GM06990 (cell line): ENCODE results near the gene DNAH3.
A peak's percentile ranks its signal among the peaks of the same experiment; 100 is the strongest.
"Not testable (repeated sequence)": the region's sequence is repeated elsewhere in the genome, so short reads cannot be mapped to it uniquely, and the experiment has no call there.

Source experiments
- DNase-seq: peaks from one replicate; pipeline ENCODE4 v3.0.0-alpha.2; 2011; ENCODE audit not compliant: insufficient read length; ENCODE audit errors: extremely low read depth
- H3K27me3 ChIP-seq: replicated peaks from 2 replicates; pipeline ENCODE4 v1.6.0; 2011; ENCODE audit warnings: low read length; ENCODE audit not compliant: control insufficient read depth, insufficient read depth
- H3K36me3 ChIP-seq: 2 replicates; pipeline ENCODE4 v1.5.1; 2011; ENCODE audit warnings: low read length; ENCODE audit not compliant: control insufficient read depth, insufficient read depth
- H3K4me3 ChIP-seq: replicated peaks from 2 replicates; pipeline ENCODE4 v1.5.1; 2011; ENCODE audit warnings: low read depth, mild to moderate bottlenecking, control low read depth, low read length
- TF ChIP-seq, protein P1 (sequence below): IDR thresholded peaks from 2 replicates; pipeline ENCODE4 v1.5.1; 2011; ENCODE audit warnings: low read length, control low read depth, mild to moderate bottlenecking, inconsistent platforms; ENCODE audit not compliant: insufficient read depth, poor library complexity, severe bottlenecking

DNAH3 gene

DNA sequence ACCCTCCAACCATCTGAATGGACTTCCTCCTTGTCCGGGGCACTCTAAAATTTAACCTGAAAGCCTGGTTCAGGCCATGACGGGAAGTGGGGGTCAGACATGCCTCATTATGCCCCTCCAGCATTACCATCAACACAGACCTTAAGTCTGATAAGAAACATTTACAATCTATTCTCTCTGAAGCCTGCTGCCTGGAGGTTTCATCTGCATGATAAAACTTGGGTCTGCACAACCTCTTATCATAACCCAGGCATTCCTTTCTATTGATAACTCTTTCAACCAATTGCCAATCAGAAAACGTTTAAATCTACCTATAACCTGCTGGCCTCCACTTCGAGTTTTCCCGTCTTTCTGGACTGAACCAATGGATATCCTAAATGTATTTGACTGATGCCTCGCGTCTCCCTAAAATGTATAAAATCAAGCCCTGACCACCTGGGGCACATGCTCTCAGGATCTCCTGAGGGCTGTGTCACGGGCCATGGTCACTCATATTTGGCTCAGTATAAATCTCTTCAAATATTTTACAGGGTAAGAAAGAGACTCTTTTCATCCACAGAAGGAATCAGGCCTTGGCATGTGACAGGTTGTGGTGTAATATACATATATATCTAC, 204.5 kb downstream of the DNAH3 start:
- H3K36me3 ChIP-seq = no peaks in the 10 kb centered on the region
- no peak overlapping the region for H3K4me3 ChIP-seq
- TF ChIP-seq, protein P1, sequence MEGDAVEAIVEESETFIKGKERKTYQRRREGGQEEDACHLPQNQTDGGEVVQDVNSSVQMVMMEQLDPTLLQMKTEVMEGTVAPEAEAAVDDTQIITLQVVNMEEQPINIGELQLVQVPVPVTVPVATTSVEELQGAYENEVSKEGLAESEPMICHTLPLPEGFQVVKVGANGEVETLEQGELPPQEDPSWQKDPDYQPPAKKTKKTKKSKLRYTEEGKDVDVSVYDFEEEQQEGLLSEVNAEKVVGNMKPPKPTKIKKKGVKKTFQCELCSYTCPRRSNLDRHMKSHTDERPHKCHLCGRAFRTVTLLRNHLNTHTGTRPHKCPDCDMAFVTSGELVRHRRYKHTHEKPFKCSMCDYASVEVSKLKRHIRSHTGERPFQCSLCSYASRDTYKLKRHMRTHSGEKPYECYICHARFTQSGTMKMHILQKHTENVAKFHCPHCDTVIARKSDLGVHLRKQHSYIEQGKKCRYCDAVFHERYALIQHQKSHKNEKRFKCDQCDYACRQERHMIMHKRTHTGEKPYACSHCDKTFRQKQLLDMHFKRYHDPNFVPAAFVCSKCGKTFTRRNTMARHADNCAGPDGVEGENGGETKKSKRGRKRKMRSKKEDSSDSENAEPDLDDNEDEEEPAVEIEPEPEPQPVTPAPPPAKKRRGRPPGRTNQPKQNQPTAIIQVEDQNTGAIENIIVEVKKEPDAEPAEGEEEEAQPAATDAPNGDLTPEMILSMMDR = no peak
- no peak for DNase-seq
- no peaks in the 10 kb centered on the region for H3K27me3 ChIP-seq

DNA sequence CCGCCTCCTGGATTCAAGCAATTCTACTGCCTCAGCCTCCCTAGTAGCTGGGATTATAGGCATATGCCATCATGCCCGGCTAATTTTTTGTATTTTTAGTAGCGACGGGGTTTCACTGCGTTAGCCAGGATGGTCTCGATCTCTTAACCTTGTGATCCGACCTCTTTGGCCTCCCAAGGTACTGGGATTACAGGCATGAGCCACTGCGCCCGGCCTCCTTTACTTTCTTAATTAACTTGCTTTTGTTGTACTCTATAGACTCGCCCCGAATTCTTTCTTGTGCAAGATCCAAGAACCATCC, 205.1 kb downstream of the DNAH3 start:
- H3K4me3 ChIP-seq, H3K27me3 ChIP-seq, H3K36me3 ChIP-seq, DNase-seq: not testable (repeated sequence)

DNA sequence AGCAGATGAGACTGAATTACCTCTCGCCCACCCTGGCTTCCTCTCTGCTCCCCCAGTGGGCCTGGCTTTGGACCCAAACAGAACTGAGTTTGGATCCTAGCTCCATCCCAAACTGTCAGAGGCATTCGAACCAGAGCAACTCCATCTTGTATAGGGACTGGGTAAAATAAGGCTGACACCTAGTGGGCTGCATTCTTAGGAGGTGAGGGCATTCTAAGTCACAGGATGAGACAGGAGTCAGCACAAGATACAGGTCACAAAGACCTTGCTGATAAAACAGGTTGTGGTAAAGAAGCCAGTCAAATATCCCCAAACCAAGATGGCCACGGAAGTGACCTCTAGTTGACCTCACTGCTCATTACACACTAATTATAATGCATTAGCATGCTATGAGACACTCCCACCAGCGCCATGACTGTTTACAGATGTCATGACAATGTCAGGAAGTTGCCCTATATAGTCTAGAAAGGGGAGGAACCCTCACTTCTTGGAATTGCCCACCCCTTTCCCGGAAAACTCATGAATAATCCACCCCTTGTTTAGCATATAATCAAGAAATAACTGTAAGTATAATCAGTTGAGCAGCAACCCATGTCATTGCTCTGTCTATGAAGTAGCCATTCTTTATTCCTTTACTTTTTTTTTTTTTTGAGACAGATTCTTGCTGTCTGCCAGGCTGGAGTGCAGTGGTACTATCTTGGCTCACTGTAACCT, 205.6 kb downstream of the DNAH3 start:
- TF ChIP-seq, protein P1 = peak; percentile 10
- Histone ChIP-seq H3K27me3 (no peaks in the 10 kb centered on the region), H3K4me3 (no peak overlapping the region), H3K36me3 (no peaks in the 10 kb centered on the region)
- no peak for DNase-seq

DNA sequence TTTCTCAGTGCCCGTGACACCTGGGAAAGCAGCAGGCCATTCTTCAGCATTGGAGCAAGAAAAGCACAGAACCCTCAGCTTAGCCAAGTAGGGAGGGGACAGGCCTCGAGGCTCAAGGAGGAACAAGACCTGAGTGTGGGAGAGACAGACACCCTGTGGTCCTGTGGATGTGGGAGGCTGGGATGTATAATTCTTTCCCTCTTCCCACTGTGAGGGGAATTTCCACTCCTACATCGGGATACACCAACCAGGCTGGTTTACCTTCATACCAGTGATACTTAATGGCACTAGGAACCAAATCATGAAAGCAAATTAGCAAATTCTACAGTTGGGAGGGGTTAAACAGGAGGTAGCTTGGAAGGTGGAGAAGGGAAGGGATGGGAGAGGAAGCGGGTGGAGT, 208.4 kb downstream of the DNAH3 start:
- TF ChIP-seq, protein P1 = no peak
- no peak for DNase-seq
- H3K27me3 ChIP-seq = no peaks in the 10 kb centered on the region
- H3K4me3 ChIP-seq = no peak overlapping the region
- H3K36me3 ChIP-seq = no peaks in the 10 kb centered on the region

DNA sequence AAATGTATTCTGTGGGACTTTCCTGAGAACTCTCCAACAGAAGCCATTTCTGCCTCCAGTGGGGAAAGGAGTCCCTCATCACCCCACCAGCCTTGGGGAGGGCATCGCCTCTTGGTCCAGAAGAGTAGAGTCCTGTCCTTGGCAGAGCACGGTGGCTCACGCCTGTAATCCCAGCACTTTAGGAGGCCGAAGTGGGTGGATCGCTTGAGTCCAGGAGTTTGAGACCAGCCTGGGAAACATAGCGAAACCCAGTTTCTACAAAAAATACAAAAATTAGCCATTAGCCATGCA, 209.1 kb downstream of the DNAH3 start:
- Histone ChIP-seq H3K36me3 (no peaks in the 10 kb centered on the region), H3K27me3 (no peaks in the 10 kb centered on the region), H3K4me3 (no peak overlapping the region)
- TF ChIP-seq, protein P1 = no peak
- DNase-seq = no peak

DNA sequence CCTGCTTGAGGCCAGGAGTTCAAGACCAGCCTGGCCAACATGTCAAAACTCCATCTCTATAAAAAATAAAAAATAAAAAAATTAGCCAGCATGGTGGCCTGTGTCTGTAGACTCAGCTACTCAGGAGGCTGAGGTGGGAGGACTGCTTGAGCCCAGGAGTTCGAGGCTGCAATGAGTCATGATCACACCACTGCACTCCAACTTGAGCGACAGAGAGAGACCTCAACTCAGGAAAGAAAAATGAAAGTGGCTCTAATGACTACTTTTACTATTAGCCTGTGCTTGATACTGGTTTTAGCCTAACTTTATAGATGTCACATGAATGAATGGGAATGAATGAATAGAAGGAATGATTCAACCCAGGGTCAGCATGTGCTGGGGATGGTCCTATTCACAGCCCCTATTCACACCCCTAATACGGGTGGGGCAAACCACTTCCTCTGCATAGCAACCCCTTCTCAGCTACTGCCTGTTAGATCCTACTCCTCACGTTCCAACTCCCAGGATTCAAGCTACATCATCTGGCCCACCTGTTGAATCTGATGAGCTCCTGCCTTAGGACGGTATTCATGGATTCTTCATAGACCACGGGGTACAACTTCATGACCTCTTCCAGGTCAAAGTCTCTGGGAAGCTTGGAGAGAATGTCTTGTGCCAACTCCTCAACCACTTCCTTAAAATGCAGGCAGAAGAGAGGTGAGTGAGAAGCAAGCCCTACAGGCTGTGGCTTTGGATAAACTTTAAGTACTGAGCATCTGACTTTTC, 209.6 kb downstream of the DNAH3 start:
- Histone ChIP-seq H3K36me3 (no peaks in the 10 kb centered on the region), H3K27me3 (no peaks in the 10 kb centered on the region), H3K4me3 (no peak overlapping the region)
- TF ChIP-seq, protein P1 = no peak
- DNase-seq = no peak
